ENCODE data around the gene COMMD9. TPM values are rescaled to one million over a fixed set of nuclear protein-coding genes. Genes with fewer than 3 reads are reported as not detected.

Gene COMMD9
- total and polyA plus RNA-seq, 2 experiments from 2014 or later, result 50.3 to 95.3 TPM

- Histone ChIP-seq H3K4me1 (ENCODE audit: insufficient read depth) (no peaks in the 10 kb centered on the region), H3K4me2 (no peak overlapping the region), H3K27me3 (no peaks in the 10 kb centered on the region), H3K79me2 (no peaks in the 10 kb centered on the region), H3K36me3 (replicated peaks; ENCODE audit: insufficient read depth, low read depth) (no peaks in the 10 kb centered on the region), H3K9me2 (replicated peaks; ENCODE audit: insufficient read depth) (no peaks in the 10 kb centered on the region), H3K9me3 (ENCODE audit: low read depth) (no peaks in the 10 kb centered on the region), H3K27ac (no peak overlapping the region), H4K20me1 (ENCODE audit: insufficient read depth, poor library complexity, severe bottlenecking) (no peaks in the 10 kb centered on the region), H2AFZ (no peak overlapping the region), H3K4me3 (no peak overlapping the region)
- no peak for TF ChIP-seq CTCF (IDR thresholded peaks at IDR 0.05; ENCODE audit: poor library complexity)
- TF ChIP-seq EZH2phosphoT487 (IDR thresholded peaks at IDR 0.05; ENCODE audit: low read depth, severe bottlenecking, unreplicated experiment), result no peak
- no peak for TF ChIP-seq EZH2 (IDR thresholded peaks at IDR 0.05; ENCODE audit: borderline replicate concordance)
- 89% methylated on average over 1 of the region's 1 CpG for WGBS (ENCODE audit: low lambda C conversion rate, missing lambda C conversion rate)
- DNase-seq (ENCODE audit: low spot score), result no peak
Observed at GRCh38 chr11:36238881-36239280, 50.3 kb downstream of the COMMD9 start.

- H3K4me1 ChIP-seq (ENCODE audit: insufficient read depth), result no peaks in the 10 kb centered on the region
- H3K9me2 ChIP-seq (replicated peaks; ENCODE audit: insufficient read depth), result no peaks in the 10 kb centered on the region
- no peaks in the 10 kb centered on the region for H3K27me3 ChIP-seq
- no peak overlapping the region for H2AFZ ChIP-seq
- DNase-seq (ENCODE audit: low spot score), result no peak
- no peaks in the 10 kb centered on the region for H3K9me3 ChIP-seq (ENCODE audit: low read depth)
- H3K4me2 ChIP-seq, result no peak overlapping the region
- H3K79me2 ChIP-seq, result no peaks in the 10 kb centered on the region
- TF ChIP-seq EZH2phosphoT487 (IDR thresholded peaks at IDR 0.05; ENCODE audit: low read depth, severe bottlenecking, unreplicated experiment), result no peak
- TF ChIP-seq CTCF (IDR thresholded peaks at IDR 0.05; ENCODE audit: poor library complexity), result no peak
- no peak for TF ChIP-seq EZH2 (IDR thresholded peaks at IDR 0.05; ENCODE audit: borderline replicate concordance)
- no peak overlapping the region for H3K4me3 ChIP-seq
- H3K36me3 ChIP-seq (replicated peaks; ENCODE audit: insufficient read depth, low read depth), result no peaks in the 10 kb centered on the region
- no peaks in the 10 kb centered on the region for H4K20me1 ChIP-seq (ENCODE audit: insufficient read depth, poor library complexity, severe bottlenecking)
- no peak overlapping the region for H3K27ac ChIP-seq
Observed at GRCh38 chr11:36238036-36238631, 51.1 kb downstream of the COMMD9 start.

GRCh38 chr11:36237391-36237790, 51.8 kb downstream of the COMMD9 start:
- no peaks in the 10 kb centered on the region for H3K79me2 ChIP-seq
- no peak overlapping the region for H3K4me3 ChIP-seq
- H3K9me2 ChIP-seq (replicated peaks; ENCODE audit: insufficient read depth), result no peaks in the 10 kb centered on the region
- H3K9me3 ChIP-seq (ENCODE audit: low read depth), result no peaks in the 10 kb centered on the region
- H3K4me2 ChIP-seq, result no peak overlapping the region
- no peaks in the 10 kb centered on the region for H3K4me1 ChIP-seq (ENCODE audit: insufficient read depth)
- H2AFZ ChIP-seq, result no peak overlapping the region
- TF ChIP-seq EZH2 (IDR thresholded peaks at IDR 0.05; ENCODE audit: borderline replicate concordance) (no peak), CTCF (IDR thresholded peaks at IDR 0.05; ENCODE audit: poor library complexity) (no peak), EZH2phosphoT487 (IDR thresholded peaks at IDR 0.05; ENCODE audit: low read depth, severe bottlenecking, unreplicated experiment) (no peak)
- no peak for DNase-seq (ENCODE audit: low spot score)
- no peaks in the 10 kb centered on the region for H4K20me1 ChIP-seq (ENCODE audit: insufficient read depth, poor library complexity, severe bottlenecking)
- H3K36me3 ChIP-seq (replicated peaks; ENCODE audit: insufficient read depth, low read depth), result no peaks in the 10 kb centered on the region
- no peaks in the 10 kb centered on the region for H3K27me3 ChIP-seq
- no peak overlapping the region for H3K27ac ChIP-seq

GRCh38 chr11:36235750-36236149, 53.5 kb downstream of the COMMD9 start:
- Histone ChIP-seq H3K4me3 (no peak overlapping the region), H2AFZ (no peak overlapping the region), H3K27ac (no peak overlapping the region), H3K4me1 (ENCODE audit: insufficient read depth) (peaks cover 7% of the 10 kb centered on the region), H3K36me3 (replicated peaks; ENCODE audit: insufficient read depth, low read depth) (no peaks in the 10 kb centered on the region), H3K27me3 (no peaks in the 10 kb centered on the region), H4K20me1 (ENCODE audit: insufficient read depth, poor library complexity, severe bottlenecking) (no peaks in the 10 kb centered on the region), H3K79me2 (no peaks in the 10 kb centered on the region), H3K9me3 (ENCODE audit: low read depth) (no peaks in the 10 kb centered on the region), H3K9me2 (replicated peaks; ENCODE audit: insufficient read depth) (no peaks in the 10 kb centered on the region), H3K4me2 (no peak overlapping the region)
- peak; percentile 30 for DNase-seq (ENCODE audit: low spot score)
- 66% methylated on average over 3 of the region's 3 CpGs for WGBS (ENCODE audit: low lambda C conversion rate, missing lambda C conversion rate)
- TF ChIP-seq CTCF (IDR thresholded peaks at IDR 0.05; ENCODE audit: poor library complexity) (no peak), EZH2phosphoT487 (IDR thresholded peaks at IDR 0.05; ENCODE audit: low read depth, severe bottlenecking, unreplicated experiment) (no peak), EZH2 (IDR thresholded peaks at IDR 0.05; ENCODE audit: borderline replicate concordance) (no peak)

Data from hepatocyte (in vitro differentiated cells).